Vagina (tissue), 2 donors: ENCODE results near the gene PDXK.

Experiments used
- CTCF ChIP-seq, 3 experiments: fragments of 450-650 bp in 2 of 3; fragments of 200-600 bp in 1 of 3; sonication (generic) in 1 of 3; IDR thresholded peaks; one replicate each; pipeline ENCODE4 v1.5.1; 2017 to 2019; ENCODE audit warnings: antibody characterized with exemption in 3 of 3, mild to moderate bottlenecking in 2 of 3, moderate library complexity in 2 of 3
- POLR2A ChIP-seq, 2 donors: fragments of 450-650 bp; IDR thresholded peaks; one replicate each; pipeline ENCODE4 v1.6.1; 2017; ENCODE audit warnings: antibody characterized with exemption in 2 of 2, mild to moderate bottlenecking in 2 of 2, moderate library complexity in 2 of 2
- POLR2AphosphoS5 ChIP-seq, 2 donors: sonication (generic); formaldehyde crosslinking; IDR thresholded peaks; one replicate each; pipeline ENCODE4 v1.9.0; 2017; ENCODE audit warnings: antibody characterized with exemption in 2 of 2, mild to moderate bottlenecking in 2 of 2, low read depth in 1 of 2; ENCODE audit not compliant: insufficient read depth in 1 of 2

GRCh38 chr21:43718872-43719747, at the start of gene PDXK:
- TF ChIP-seq POLR2AphosphoS5 (IDR thresholded peaks at IDR 0.05; ENCODE audit: insufficient read depth in 1 of 2, low read depth in 1 of 2) (peak in 1 of 2 donors; percentile 77), CTCF (IDR thresholded peaks at IDR 0.05) (peak in 1 of 3 experiments; percentile 27), POLR2A (IDR thresholded peaks at IDR 0.05) (peak in 1 of 2 donors; percentile 82)
